ENCODE results near the gene SNRPB.

The SNRPB gene

DNA sequence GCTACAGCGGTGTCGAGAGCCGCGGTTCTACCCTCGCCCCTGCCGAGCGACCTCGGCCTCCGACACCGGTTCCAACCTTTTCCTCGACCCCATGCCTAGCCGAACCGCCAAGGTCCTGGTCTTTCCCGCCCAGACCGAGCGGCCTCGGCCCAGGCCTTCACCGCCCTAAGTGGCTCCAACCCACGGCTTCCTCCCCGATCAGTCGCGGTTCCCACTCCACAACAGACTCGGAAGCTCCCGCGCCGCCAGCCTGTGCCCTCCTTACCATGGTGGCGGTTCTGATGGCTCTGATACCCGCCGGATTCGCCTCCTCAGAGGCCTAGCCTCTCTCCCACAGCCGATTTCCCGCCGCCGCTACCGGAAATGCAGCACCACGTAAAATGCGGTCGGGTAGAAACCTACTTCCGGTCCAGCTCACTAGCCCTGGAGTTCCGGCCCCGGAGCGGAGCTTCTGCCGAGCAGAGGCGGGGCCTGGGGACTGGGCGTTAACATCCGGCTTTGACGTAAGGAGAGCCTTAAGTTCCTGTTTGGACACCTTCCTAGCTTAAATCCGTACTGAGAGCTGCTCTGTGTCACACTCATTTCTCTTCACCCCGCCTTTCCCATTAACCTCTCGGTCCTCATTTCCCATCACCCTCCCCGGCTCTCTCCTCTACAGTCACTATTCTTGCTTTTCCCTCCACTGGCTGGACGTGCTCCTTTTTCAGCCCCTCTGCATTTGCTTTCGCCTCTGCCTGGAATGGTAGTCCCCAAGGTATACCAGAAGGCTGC is at the start of gene SNRPB:
SNRPB (minus strand) TSS at position 367 of the 771 bp plus-strand sequence; CDS start at position 268, 99 bp downstream.
- DNase-seq (ENCODE audit: low spot score), result peak; percentile 92
- TF ChIP-seq, protein P1, sequence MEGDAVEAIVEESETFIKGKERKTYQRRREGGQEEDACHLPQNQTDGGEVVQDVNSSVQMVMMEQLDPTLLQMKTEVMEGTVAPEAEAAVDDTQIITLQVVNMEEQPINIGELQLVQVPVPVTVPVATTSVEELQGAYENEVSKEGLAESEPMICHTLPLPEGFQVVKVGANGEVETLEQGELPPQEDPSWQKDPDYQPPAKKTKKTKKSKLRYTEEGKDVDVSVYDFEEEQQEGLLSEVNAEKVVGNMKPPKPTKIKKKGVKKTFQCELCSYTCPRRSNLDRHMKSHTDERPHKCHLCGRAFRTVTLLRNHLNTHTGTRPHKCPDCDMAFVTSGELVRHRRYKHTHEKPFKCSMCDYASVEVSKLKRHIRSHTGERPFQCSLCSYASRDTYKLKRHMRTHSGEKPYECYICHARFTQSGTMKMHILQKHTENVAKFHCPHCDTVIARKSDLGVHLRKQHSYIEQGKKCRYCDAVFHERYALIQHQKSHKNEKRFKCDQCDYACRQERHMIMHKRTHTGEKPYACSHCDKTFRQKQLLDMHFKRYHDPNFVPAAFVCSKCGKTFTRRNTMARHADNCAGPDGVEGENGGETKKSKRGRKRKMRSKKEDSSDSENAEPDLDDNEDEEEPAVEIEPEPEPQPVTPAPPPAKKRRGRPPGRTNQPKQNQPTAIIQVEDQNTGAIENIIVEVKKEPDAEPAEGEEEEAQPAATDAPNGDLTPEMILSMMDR (IDR thresholded peaks at IDR 0.05; ENCODE audit: extremely low read depth, missing control alignments), result no peak

DNA sequence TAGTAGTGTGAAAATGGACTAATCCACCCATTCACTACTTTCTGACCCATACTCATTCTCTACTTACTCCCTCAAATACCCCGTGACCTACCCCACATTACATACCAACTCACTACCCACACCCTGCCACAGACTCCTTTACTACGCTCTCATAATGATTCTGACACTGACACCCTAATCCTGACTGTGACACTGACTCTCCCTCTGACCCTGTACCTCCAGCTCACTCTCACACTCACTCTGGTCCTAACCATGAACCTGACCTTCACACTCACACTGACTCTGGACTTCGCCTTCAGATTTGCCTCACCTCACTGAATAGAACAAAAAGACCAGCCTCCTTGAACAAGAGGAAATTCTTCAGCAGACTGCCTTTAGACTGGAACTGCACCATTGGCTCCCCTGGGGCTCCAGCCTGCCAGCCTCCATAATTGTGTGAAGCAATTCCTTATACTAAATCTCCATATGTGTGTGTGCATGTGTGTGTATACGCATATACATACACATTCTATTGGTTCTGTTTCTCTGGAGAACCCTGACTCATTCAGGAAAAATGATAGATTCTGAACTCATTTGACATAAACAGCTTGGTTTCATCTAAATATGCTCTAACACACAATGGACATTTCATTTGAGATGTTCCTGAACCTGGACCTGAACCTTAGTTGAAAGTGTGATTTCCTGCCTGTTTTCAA is 48.7 kb upstream of the SNRPB start:
- TF ChIP-seq, protein P1 (IDR thresholded peaks at IDR 0.05; ENCODE audit: extremely low read depth, missing control alignments), result no peak
- DNase-seq (ENCODE audit: low spot score), result no peak

DNA sequence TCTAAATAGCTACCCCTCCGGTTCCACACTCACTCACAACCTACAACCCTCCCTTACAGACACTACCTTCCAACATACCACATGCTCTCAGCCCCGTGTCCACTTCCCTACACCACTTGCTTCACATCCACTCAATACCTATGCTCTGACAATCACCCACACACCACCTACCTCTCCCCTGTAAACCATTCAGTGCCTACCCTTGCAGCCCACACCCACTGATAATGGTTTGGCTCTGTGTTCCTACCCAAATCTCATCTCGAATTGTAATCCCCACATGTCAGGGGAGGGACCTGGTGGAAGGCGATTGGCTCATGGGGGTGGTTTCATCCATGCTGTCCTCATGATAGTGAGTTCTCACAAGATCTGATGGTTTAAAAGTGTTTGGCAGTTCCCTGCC is 48.0 kb upstream of the SNRPB start:
- DNase-seq (ENCODE audit: low spot score), result no peak

DNA sequence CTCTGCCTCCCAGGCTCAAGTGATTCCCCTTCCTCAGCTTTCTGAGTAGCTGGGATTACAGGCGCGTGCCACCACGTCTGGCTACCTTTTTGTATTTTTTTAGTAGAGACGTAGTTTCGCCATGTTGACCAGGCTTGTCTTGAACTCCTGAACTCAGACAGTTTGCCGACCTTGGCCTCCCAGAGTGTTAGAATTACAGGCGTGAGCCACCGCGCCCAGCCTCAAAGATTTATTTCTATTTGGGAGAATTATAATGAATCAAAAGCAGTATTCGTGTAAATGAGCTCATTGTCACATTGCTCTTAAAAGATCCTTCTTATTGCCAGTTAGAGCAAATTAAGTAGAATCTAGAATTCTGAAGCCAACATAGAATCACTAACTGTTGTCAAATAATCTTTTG is 47.5 kb upstream of the SNRPB start:
- TF ChIP-seq, protein P1 (IDR thresholded peaks at IDR 0.05; ENCODE audit: extremely low read depth, missing control alignments), result no peak
- no peak for DNase-seq (ENCODE audit: low spot score)

More for the DNA sequence above, 48.0 kb upstream of the SNRPB start:
- TF ChIP-seq, protein P1 (IDR thresholded peaks at IDR 0.05; ENCODE audit: extremely low read depth, missing control alignments), result no peak

DNA sequence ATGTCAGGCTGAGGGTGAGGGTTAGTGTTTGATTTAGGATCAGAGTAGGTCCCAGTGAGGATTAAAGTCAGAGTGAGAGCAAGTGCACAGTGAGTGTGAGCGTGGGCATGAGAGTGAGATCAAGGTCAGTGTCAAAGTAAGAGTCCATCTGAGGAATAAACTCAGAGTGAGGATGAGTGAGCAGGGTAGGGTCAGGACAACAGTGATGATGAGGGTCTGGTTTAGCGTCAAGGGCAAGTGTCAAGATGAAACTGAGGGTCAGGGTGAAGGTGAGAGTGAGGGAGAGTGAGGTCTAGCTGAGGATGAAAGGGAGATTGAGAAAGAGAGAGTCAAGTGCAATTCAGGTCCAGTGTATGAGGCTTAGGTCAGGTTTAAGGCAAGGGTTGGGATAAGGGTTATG is 45.8 kb upstream of the SNRPB start:
- DNase-seq (ENCODE audit: low spot score), result no peak
- TF ChIP-seq, protein P1 (IDR thresholded peaks at IDR 0.05; ENCODE audit: extremely low read depth, missing control alignments), result no peak

DNA sequence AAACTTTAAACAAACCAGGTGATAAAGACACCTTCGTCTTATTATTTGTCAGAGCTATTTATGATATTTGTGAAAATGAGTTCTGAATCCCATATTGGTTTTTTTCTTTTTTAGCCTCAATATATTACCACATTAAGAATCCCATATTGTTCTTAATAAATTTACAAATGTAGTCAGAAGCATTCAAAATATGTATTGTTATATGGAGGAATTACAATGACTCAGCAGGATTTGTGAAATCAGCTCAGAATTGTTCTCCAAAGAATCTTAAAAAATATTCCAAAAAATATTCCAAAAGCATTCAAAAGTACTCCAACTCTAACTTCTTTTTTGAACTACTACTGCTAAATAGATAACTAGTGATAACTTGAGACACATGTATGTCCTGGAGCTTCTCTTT is 44.6 kb upstream of the SNRPB start:
- DNase-seq (ENCODE audit: low spot score), result no peak
- TF ChIP-seq, protein P1 (IDR thresholded peaks at IDR 0.05; ENCODE audit: extremely low read depth, missing control alignments), result no peak

DNA sequence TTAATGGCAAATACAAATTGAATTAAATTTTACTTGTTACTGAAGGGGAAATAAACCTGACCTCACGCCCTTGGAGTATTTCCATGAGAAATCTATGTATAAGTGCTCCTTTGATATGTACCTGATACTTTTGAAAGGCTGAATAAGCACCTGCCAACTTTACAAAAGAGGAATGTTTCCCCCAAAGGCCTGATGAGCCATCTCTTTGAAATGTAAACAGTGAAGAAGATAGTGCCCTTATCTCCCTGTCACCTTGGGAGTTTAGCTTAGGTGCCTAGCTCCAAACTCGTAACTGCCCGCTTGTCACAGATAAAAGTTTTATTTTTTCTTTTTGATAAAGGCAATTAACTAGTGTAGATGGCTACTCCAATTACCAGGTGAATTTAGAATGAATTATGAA is 39.2 kb upstream of the SNRPB start:
- TF ChIP-seq, protein P1 (IDR thresholded peaks at IDR 0.05; ENCODE audit: extremely low read depth, missing control alignments), result no peak
- no peak for DNase-seq (ENCODE audit: low spot score)

Measured in GM20000 (cell line).